Erythroblast (primary cell): ENCODE measurements around the gene EVX1.

ENCODE experiments used
- GATA1 ChIP-seq: IDR thresholded peaks from 2 replicates; pipeline ENCODE4 v1.6.1; 2011; ENCODE audit warnings: low read depth, mild to moderate bottlenecking, control low read depth, low read length, moderate library complexity
- POLR2A ChIP-seq: IDR thresholded peaks from 2 replicates; pipeline ENCODE4 v1.6.1; 2011; ENCODE audit warnings: mild to moderate bottlenecking, low read length

- TF ChIP-seq POLR2A (no peak), GATA1 (no peak)
Observed at GRCh38 chr7:27238979-27239386, 3.6 kb upstream of the EVX1 start.
